ENCODE measurements around the gene KCNJ8. TPM values are rescaled to one million over a fixed set of nuclear protein-coding genes. Genes with fewer than 3 reads are reported as not detected.

Gene KCNJ8
- total RNA-seq, 1 donor from 2014 or later = 0.93 TPM

DNA sequence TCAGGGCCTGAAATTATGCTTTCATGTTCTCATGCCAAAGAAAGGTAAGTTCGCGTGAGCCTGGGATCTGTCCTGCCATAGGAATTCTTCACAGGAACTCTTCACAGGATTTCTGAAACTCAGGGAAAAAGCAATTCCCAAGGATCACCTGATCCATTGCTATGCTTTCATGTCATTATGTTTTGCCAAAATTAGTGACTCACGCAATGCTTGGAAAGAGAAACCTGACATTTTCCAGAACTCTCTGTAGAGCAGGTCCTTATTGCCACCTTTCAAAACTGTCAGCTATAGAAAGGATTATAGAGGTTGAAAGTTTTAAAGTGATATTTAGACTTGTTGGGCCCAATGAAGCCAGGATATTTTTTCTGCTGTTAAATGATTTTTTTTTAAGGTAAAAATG, 6.3 kb upstream of the KCNJ8 start:
- Histone ChIP-seq H3K4me1 (ENCODE audit: insufficient read depth, low read length) (no peaks in the 10 kb centered on the region), H3K27me3 (ENCODE audit: insufficient read depth, low read length) (no peaks in the 10 kb centered on the region), H3K4me3 (ENCODE audit: insufficient read depth, low read depth, low read length) (no peak overlapping the region), H3K4me2 (ENCODE audit: low read length) (no peak overlapping the region), H4K20me1 (ENCODE audit: insufficient read depth, low read length) (no peaks in the 10 kb centered on the region), H3K36me3 (ENCODE audit: insufficient read depth, low read length) (no peaks in the 10 kb centered on the region), H2AFZ (ENCODE audit: low read depth, low read length) (no peak overlapping the region), H3K79me2 (ENCODE audit: insufficient read depth, low read length) (no peaks in the 10 kb centered on the region), H3K9ac (ENCODE audit: low read length) (no peak overlapping the region), H3K9me3 (ENCODE audit: insufficient read depth, low read depth, low read length) (no peaks in the 10 kb centered on the region), H3K27ac (ENCODE audit: low read depth, low read length) (no peak overlapping the region)
- no peaks in the 10 kb centered on the region for H3K9me3 Mint-ChIP-seq (ENCODE audit: unreplicated experiment)
- no peaks in the 10 kb centered on the region for H3K4me1 Mint-ChIP-seq (ENCODE audit: low read depth, unreplicated experiment)
- DNase-seq (ENCODE audit: low read depth) (no peak), FAIRE-seq (no peak)
- no peak overlapping the region for H3K27ac Mint-ChIP-seq (ENCODE audit: unreplicated experiment)
- H3K27me3 Mint-ChIP-seq (ENCODE audit: low read depth, unreplicated experiment) = peaks cover 2% of the 10 kb centered on the region
- TF ChIP-seq EZH2 (IDR thresholded peaks at IDR 0.05; ENCODE audit: insufficient read depth, low read length) = no peak
- TF ChIP-seq, protein P1, sequence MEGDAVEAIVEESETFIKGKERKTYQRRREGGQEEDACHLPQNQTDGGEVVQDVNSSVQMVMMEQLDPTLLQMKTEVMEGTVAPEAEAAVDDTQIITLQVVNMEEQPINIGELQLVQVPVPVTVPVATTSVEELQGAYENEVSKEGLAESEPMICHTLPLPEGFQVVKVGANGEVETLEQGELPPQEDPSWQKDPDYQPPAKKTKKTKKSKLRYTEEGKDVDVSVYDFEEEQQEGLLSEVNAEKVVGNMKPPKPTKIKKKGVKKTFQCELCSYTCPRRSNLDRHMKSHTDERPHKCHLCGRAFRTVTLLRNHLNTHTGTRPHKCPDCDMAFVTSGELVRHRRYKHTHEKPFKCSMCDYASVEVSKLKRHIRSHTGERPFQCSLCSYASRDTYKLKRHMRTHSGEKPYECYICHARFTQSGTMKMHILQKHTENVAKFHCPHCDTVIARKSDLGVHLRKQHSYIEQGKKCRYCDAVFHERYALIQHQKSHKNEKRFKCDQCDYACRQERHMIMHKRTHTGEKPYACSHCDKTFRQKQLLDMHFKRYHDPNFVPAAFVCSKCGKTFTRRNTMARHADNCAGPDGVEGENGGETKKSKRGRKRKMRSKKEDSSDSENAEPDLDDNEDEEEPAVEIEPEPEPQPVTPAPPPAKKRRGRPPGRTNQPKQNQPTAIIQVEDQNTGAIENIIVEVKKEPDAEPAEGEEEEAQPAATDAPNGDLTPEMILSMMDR (IDR thresholded peaks at IDR 0.05; ENCODE audit: insufficient read depth, low read depth, low read length) = no peak
- H3K36me3 Mint-ChIP-seq (ENCODE audit: low read depth, unreplicated experiment) = no peaks in the 10 kb centered on the region
- H3K4me3 Mint-ChIP-seq (ENCODE audit: unreplicated experiment) = no peak overlapping the region

DNA sequence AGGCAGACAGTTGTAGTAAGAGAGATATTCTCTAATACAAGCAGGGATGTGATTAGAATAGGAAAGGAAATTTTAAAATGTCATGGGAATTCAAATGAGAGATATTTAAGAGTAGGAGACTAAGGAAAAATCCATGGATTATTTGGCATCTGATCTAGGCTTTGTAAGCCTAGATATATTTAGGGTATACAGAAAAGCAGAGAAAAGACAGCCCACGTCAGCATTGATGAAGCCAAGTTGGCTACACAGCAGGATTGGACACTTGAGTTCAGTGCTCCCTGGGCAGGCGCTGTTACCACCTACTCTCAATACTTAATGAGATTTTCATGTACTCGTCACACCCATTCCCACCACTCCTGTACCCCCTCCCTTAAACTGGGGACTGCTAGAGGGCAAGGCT, 1.7 kb upstream of the KCNJ8 start:
- no peak for TF ChIP-seq EZH2 (IDR thresholded peaks at IDR 0.05; ENCODE audit: insufficient read depth, low read length)
- TF ChIP-seq, protein P1 (IDR thresholded peaks at IDR 0.05; ENCODE audit: insufficient read depth, low read depth, low read length) = no peak
- no peaks in the 10 kb centered on the region for H4K20me1 ChIP-seq (ENCODE audit: insufficient read depth, low read length)
- H3K9me3 Mint-ChIP-seq (ENCODE audit: unreplicated experiment) = no peaks in the 10 kb centered on the region

DNA sequence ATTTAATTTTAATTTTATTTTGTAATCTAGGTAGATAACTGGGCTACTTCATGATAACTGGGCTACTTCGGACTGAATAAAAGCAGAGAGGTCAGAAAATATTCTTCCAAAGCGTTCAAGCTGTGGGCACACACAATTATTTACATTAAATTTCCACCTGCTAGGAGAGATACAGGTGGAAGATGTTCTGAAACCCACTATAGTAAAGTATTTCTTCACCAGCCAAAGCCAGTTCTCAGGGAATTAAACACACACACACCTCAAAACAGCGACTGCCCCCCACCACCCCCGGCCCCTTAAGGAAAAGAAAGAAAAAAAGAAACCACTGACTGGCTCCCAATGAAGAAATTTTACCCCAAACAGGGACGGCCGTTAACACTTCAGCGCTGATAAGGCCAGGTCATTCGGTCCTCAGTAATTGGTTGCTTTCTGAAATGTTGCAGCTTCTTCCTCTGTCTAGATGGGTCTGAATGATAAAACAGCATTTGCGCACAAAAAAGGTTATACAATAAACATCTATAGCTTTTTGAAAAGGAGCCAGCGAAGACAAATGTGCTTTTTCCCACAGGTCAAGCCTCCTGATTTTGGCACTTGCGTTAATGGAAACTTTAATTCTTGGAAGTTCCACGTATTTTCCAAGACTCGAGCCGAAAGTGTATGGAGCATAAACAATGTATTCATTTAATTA, 771 bp upstream of the KCNJ8 start:
- Mint-ChIP-seq H3K27me3 (ENCODE audit: low read depth, unreplicated experiment) (peaks cover 16% of the 10 kb centered on the region), H3K36me3 (ENCODE audit: low read depth, unreplicated experiment) (no peaks in the 10 kb centered on the region), H3K4me3 (ENCODE audit: unreplicated experiment) (peak overlapping the region; percentile 76), H3K27ac (ENCODE audit: unreplicated experiment) (no peak overlapping the region), H3K4me1 (ENCODE audit: low read depth, unreplicated experiment) (peaks cover 2% of the 10 kb centered on the region), H3K9me3 (ENCODE audit: unreplicated experiment) (no peaks in the 10 kb centered on the region)
- H3K27ac ChIP-seq (ENCODE audit: low read depth, low read length) = no peak overlapping the region
- DNase-seq (ENCODE audit: low read depth) = no peak
- no peaks in the 10 kb centered on the region for H4K20me1 ChIP-seq (ENCODE audit: insufficient read depth, low read length)
- no peaks in the 10 kb centered on the region for H3K36me3 ChIP-seq (ENCODE audit: insufficient read depth, low read length)
- no peak for FAIRE-seq
- H2AFZ ChIP-seq (ENCODE audit: low read depth, low read length) = peak overlapping the region; percentile 9
- H3K4me1 ChIP-seq (ENCODE audit: insufficient read depth, low read length) = peaks cover 8% of the 10 kb centered on the region
- no peak for TF ChIP-seq EZH2 (IDR thresholded peaks at IDR 0.05; ENCODE audit: insufficient read depth, low read length)
- TF ChIP-seq, protein P1 (IDR thresholded peaks at IDR 0.05; ENCODE audit: insufficient read depth, low read depth, low read length) = no peak
- H3K4me3 ChIP-seq (ENCODE audit: insufficient read depth, low read depth, low read length) = peak overlapping the region; percentile 47
- H3K9ac ChIP-seq (ENCODE audit: low read length) = peak overlapping the region; percentile 40
- no peaks in the 10 kb centered on the region for H3K9me3 ChIP-seq (ENCODE audit: insufficient read depth, low read depth, low read length)
- no peaks in the 10 kb centered on the region for H3K27me3 ChIP-seq (ENCODE audit: insufficient read depth, low read length)
- peak overlapping the region; percentile 86 for H3K4me2 ChIP-seq (ENCODE audit: low read length)
- no peaks in the 10 kb centered on the region for H3K79me2 ChIP-seq (ENCODE audit: insufficient read depth, low read length)

More for the DNA sequence above, 1.7 kb upstream of the KCNJ8 start:
- no peaks in the 10 kb centered on the region for H3K36me3 Mint-ChIP-seq (ENCODE audit: low read depth, unreplicated experiment)
- Histone ChIP-seq H3K4me1 (ENCODE audit: insufficient read depth, low read length) (peaks cover 8% of the 10 kb centered on the region), H3K27me3 (ENCODE audit: insufficient read depth, low read length) (no peaks in the 10 kb centered on the region), H3K27ac (ENCODE audit: low read depth, low read length) (no peak overlapping the region), H3K36me3 (ENCODE audit: insufficient read depth, low read length) (no peaks in the 10 kb centered on the region), H3K79me2 (ENCODE audit: insufficient read depth, low read length) (no peaks in the 10 kb centered on the region), H3K9ac (ENCODE audit: low read length) (no peak overlapping the region), H3K9me3 (ENCODE audit: insufficient read depth, low read depth, low read length) (no peaks in the 10 kb centered on the region), H3K4me3 (ENCODE audit: insufficient read depth, low read depth, low read length) (no peak overlapping the region), H3K4me2 (ENCODE audit: low read length) (no peak overlapping the region), H2AFZ (ENCODE audit: low read depth, low read length) (no peak overlapping the region)
- H3K27ac Mint-ChIP-seq (ENCODE audit: unreplicated experiment) = no peak overlapping the region
- H3K4me1 Mint-ChIP-seq (ENCODE audit: low read depth, unreplicated experiment) = peaks cover 2% of the 10 kb centered on the region
- H3K4me3 Mint-ChIP-seq (ENCODE audit: unreplicated experiment) = no peak overlapping the region
- DNase-seq (ENCODE audit: low read depth) (no peak), FAIRE-seq (no peak)
- H3K27me3 Mint-ChIP-seq (ENCODE audit: low read depth, unreplicated experiment) = peaks cover 16% of the 10 kb centered on the region

All from astrocyte (in vitro differentiated cells and primary cell).